GM21717 (cell line): ENCODE measurements around the gene TARS3.
"Not testable (repeated sequence)": the region's sequence is repeated elsewhere in the genome, so short reads cannot be mapped to it uniquely, and the experiment has no call there.

ENCODE experiments used
- ATAC-seq: cut with Tn5 transposase; IDR thresholded peaks from one replicate; pipeline ENCODE4 v1.9.1; 2021; ENCODE audit warnings: mild to moderate bottlenecking, moderate library complexity; ENCODE audit not compliant: unreplicated experiment

Gene TARS3

DNA sequence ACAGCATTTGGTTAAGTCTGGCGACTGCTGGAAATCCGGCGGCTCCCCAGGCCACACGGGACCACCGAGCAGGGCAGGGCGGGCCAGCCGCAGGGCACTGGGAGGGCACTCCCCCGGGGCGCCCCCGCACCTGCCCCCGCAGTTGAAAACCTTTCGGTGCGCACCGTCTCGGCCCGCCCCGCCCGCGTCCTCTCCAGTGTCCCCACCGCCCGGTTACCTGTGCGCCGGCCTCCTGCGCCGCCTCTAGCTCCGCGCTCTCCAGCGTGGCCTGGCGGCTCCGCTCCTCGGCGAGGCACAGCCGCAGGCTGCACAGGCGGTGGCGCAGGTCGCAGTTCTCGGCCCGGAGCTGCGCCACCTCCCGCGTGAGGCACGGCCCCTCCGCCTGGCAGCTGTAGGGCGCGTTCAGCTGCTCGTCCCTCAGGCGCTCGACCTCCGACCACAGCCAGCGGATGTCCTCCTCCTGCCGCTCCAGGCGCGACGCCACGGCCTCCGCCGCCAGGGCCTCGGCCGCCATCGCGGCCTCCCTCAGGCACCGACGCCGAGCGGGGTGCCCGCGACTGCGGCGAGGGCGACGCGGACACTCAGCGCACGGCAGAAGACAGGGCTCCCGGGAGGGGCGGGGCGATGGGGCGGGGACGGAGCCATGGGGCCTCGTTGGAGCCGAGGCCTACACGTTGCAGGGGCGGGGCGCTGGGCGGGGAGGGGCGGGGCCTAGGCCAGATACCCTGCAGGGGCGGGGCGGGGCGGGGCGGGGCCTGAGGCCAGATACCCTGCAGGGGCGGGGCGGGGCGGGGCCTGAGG lies at the start of gene TARS3:
Gene TARS3 (minus strand): TSS at position 600 of the 801 bp plus-strand sequence. CDS start 86 bp downstream, at position 514.
- ATAC-seq = peak; percentile 88

DNA sequence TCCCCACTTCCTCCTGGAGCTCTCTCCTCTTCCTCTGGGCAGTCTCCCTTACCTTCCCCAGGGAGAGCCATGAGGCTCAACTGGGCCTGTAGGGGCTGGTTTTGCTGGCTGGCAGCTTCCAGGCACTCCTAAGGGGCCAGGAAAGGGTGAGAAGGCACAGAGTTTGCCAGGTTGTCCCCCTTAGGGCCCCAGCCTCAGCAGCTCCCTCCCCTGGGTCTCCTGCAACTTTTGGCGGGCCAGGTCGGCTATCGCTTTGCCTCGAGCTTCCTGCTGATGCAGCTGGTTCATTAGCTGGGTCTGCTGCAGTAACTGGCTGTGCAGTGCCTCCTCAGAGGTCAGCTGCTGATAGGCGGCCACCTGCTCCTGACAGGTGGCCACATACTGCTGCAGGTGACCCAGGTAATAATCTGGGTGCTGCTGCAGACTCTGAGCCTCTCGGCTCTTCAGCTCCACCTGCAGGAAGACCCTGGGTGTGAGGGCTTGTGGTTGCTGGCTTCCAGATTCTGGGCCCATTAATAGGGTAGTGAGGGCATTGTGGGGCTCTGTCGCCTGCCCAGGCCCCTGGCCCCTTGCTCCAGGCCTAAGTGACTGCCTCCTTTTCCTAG lies 49.3 kb upstream of the TARS3 start:
- no peak for ATAC-seq

DNA sequence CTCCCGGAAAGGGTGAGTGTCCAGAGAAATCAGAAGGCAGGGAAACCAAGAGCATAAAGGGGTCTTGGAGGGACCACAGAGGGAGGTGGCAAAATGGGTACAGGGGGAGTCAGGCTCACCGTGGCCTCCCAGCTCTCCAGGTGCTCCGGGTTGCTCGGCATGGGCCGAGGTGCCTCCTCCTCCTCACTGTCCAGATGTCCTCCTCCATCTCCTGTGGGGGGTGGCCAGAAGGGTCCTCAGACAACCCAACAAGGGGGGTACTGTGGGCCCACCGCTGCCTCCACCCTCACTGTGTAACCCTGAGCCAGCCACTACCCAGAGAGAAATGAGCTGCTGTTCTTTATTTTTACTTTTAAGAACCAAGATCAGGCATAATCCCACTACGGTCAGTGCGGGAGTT lies 48.6 kb upstream of the TARS3 start:
- no peak for ATAC-seq

DNA sequence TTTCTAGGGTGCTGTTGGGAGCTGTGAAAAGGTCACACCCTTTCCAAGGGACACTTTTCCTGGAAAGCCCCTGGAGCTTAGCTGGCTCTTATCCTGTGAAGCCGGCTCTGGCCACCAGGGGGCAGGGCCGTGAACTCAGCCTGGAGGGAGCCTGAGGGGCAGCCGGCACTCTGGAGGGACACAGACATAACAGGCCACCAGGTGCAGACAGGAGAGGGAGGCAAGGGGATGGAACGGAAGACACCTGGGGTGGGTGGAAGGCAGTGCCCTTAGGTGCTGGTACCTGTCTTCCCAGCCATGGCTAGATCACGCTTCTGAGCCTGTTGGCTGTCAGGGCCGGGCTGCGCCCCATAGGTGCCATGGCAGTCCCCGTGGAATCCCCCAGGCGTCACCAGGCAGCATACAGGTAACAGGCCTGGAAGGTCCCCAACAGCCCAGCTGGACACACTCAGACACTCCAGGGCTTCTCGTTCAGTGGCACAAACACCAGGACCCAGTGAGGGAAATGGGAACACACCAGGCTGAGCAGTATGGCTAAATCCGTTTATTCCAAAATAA lies 42.9 kb upstream of the TARS3 start:
- ATAC-seq = not testable (repeated sequence)

DNA sequence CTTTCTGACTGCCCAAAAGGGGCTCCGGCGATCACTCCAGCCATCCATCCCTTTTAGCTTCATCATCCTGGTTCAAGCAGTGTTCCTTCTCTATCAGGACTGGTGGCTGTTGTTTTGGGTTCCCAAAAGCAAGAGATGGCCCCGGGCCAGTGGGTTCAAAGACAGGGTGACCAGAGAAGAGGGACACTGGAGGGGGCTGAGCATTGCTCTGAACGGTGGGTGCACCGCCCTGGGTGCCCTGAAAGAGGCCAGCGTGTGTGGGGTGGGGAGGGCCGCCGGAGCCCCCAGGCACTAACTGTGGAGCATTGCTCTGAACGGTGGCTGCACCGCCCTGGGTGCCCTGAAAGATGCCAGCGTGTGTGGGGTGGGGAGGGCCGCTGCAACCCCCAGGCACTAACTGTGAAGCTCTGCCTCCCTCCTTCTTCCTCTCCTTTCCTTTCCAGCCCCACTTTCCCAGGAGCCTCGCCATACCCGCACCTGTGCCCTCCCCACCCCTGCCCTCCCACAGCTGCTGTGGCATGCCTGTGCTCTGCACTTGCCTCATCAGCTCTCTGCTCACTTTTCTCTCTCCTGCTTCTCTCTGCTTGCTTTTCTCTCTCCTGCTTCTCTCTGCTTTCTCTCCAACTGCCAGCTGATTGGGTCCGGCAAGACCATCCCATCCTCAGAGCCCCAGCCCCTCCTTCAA lies 41.6 kb upstream of the TARS3 start:
- ATAC-seq = no peak

DNA sequence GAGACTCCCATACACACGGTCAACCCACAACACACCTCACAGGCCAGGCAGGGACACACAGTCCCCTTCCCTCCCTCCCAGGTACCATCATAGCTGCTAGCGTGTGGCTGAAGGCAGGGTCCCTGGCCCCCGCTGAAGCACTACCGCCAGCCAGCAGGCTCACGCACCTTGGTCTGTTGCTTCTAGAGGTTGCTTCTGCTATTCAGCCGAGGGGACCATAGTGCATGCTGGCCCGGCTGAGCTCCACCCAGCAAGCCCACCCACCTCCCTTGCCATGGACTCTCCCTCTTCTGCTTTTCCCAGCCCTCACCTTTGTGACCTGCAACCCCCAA lies 41.0 kb upstream of the TARS3 start:
- ATAC-seq = not testable (repeated sequence)

- not testable (repeated sequence) for ATAC-seq
Observed at GRCh38 chr15:101764669-101765339, 40.5 kb upstream of the TARS3 start.

GRCh38 chr15:101746716-101747082 lies 22.4 kb upstream of the TARS3 start:
- ATAC-seq = peak; percentile 42

DNA sequence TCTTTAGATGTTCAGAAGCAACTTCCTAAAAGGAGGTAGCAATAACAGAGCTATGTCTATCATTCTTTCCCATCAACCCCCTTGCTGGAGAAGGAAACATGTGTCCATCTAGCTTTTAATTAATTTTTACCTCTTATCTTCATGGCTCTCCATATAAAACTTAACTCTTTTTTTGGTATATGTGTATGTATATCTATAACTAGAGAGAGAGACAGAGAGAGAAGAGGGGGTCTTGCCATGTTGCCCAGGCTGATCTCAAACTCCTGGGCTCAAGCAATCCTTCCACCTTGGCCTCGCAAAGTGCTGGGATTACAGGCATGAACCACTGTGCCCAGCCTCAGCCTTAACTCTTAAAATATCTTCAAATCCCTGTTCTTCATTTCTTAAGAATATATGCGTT lies 10.6 kb upstream of the TARS3 start:
- not testable (repeated sequence) for ATAC-seq

DNA sequence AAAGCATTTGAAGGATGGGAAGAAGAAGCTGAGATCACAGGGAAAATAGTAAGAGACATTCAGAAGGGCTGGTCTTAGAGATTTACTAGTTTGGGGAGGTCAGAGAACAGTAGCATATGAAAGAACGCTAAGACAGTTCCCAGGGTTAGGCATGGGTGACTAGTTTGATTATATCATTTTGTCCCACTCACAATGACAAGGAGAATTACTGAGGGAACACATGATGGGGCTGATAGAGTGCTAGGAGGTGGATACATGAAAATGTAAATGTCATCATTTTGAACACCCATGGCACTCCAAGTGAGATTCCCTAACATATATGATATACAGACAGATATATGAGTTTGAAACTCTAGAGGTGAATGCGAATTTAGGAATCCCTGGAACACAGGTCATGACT lies 9.3 kb upstream of the TARS3 start:
- no peak for ATAC-seq

DNA sequence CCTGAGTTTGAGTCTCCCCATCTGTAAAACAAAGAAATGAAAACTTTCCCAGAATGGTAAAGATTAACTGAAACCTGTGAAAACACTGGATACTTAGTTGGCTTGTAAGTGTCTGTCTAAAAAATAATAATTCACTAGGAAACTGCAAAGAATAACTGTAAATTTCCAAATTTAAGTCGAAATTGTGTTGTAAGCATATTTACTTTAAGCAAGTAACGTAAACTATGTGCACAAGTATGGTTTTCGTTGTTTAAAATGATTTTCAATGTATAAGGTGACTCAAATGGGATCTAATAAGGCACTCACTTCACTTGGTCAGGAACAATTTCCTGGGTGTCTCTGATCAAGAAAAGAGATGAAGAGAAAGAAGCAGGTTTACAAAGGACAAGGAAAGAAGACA lies 8.5 kb upstream of the TARS3 start:
- ATAC-seq = no peak

GRCh38 chr15:101731746-101732145 lies 7.5 kb upstream of the TARS3 start:
- no peak for ATAC-seq

DNA sequence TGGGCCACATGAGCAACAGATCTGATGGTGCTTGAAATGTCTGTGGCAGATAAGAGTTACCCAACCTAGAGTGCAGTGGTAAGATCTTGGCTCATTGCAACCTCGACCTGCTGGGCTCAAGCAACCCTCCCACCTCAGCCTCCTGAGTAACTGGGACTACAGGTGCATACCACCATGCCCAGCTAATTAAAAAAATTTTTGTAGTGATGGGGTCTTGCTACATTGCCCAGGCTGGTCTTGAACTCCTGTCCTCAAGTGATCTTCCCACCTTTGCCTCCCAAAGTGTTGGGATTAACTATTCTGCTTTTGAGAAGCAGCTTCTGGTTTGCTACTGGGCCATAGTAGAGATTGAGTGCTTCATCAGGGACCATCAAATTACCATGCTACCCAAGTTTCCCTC lies 2.9 kb upstream of the TARS3 start:
- ATAC-seq = no peak

DNA sequence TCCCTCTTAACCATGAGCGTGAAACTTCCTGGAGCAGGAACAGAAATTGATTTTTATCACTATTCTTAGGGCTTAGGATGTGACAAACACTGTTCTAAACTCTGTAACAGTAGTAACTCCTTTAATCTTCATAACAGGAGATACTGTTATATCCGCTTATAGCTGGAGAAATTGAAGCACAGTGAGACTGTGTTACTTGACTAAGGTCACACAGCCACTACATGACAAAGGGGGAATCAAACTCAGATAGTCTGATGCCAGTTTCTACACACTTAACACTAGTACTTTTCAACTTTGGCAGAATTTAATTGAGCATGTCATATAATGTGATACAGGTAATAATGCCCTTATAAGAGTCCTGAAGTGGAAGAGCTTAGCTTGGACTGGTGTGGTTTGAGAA lies 800 bp upstream of the TARS3 start:
- no peak for ATAC-seq

- ATAC-seq = no peak
Observed at GRCh38 chr15:101724675-101725005, 367 bp upstream of the TARS3 start.

DNA sequence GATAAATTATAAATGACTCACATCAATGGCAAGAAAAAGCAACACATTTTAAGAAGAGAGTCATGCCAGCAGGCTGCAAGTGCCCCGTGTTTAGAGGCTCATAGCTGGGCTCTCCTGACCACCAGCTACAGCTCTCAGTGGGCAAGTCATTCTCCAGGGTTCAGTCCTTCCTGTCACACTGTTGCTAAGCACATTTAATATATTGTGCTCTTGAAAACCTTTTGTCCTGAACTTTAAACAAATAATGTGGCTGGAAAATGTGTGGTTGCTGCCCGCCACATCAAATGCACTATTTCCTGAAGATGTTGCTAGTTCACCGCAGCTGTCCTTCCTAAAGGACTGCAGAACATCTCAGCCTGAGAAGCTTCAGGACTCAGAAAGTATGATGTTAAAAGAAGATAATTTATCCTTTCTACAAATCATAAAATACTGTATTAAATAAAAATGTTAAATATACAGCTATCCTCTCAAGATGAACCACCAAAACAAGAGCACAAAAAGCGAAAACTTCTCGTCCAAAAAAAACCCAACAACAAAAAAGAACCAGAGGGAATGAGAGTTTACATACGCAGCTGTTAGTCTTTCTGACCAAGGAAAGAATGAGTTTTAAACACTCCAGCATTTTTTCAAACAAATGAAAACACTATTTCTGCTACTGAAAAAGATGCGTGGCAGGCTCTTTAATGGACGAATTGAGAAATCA lies 951 bp downstream of the TARS3 start:
- peak; percentile 32 for ATAC-seq

DNA sequence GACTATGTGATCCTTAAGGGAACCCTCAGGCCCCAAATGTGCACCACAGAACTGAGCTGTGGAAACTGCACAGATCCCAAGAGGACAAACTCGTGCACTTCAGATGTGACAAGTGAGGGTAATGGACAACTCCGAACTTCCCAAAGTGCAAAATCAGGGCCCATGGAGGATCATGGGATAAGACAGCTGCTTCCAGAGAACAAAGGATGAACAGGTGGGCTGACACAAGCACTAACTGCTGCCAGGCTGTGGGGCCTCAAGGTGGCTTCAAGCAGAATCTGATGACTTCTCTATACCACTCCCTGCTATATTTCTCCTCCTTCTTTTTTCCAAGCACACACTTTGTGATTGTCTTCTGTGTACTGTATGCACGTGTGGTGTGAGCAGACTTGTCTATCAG lies 5.4 kb downstream of the TARS3 start:
- ATAC-seq = no peak

DNA sequence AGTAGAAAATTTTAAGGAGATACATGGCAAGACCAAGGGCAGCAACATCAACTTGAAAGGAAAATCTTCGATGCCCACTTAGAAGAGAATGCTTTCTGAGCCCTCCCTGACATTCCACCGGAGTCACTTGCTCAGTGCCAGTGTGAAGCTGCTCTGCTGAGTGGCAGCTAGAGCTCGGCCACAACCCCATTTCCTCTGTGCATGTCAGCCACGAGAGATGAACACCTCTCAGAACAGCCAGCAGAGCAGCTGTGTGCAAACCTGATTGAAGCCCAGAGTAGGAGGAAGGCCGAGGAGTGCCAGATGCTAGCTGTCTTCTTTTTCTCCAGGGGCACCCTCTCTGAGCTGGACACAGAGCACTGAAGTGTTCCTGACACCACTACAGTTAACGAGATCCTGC lies 12.2 kb downstream of the TARS3 start:
- ATAC-seq = no peak

DNA sequence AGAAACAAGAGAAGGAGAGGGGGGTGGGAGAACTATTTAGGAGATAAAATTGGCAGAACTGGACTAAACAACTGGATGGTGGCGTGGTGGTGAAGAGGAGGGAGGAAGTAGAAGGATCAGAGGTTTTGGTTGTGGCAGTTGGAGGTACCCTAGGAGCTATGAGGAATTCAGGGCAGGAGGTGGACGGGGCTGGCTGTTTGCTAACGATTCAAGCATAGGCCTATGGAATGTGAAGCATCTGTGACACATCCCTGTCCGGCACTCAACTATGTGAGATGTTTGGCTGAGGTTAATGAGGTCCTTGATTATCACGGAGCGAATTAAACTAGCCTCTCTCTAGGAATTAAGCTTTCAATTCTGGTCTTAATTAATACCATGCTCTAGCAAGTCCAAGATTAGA lies 13.5 kb downstream of the TARS3 start:
- no peak for ATAC-seq

DNA sequence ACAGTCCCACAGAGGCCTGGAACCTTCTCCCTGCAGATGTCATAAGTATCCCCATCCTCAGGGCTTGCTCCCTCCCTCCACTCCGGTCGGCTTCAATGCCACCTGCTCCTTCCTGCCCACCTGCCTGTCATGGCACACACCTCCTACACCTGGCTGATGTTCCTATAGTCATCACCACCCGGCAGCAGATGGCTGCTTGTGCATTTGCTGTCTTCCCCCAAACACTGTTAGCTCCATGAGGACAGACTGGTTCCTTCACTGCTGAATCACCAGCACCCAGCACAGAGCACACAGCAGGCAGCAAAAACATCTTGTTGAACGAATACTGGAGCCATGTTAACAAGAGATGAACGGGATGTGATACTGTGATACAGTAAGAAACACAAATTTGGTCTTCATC lies 14.8 kb downstream of the TARS3 start:
- ATAC-seq = no peak

- no peak for ATAC-seq
Observed at GRCh38 chr15:101707983-101708382, 16.3 kb downstream of the TARS3 start.
